HG02884 (cell line): ENCODE measurements around the gene GPRASP3.
A peak's percentile ranks its signal among the peaks of the same experiment; 100 is the strongest.
"Not testable (repeated sequence)": the region's sequence is repeated elsewhere in the genome, so short reads cannot be mapped to it uniquely, and the experiment has no call there.

ENCODE experiments used
- ATAC-seq: cut with Tn5 transposase; IDR thresholded peaks from one replicate; pipeline ENCODE4 v1.9.1; 2021; ENCODE audit warnings: mild to moderate bottlenecking, moderate library complexity; ENCODE audit not compliant: unreplicated experiment

The GPRASP3 gene

GRCh38 chrX:102720237-102721168 lies at the start of gene GPRASP3:
GPRASP3 (plus strand) TSS chrX:102720743; CDS start chrX:102748996, 28,253 bp downstream.
- ATAC-seq: peak; percentile 99

GRCh38 chrX:102672856-102673255 lies 47.7 kb upstream of the GPRASP3 start:
- no peak for ATAC-seq

- ATAC-seq: not testable (repeated sequence)
Observed at GRCh38 chrX:102677479-102677878, 43.1 kb upstream of the GPRASP3 start.

- ATAC-seq: no peak
Observed at GRCh38 chrX:102684772-102685520, 35.6 kb upstream of the GPRASP3 start.

GRCh38 chrX:102694749-102695148 lies 25.8 kb upstream of the GPRASP3 start:
- no peak for ATAC-seq

- no peak for ATAC-seq
Observed at GRCh38 chrX:102696306-102696705, 24.2 kb upstream of the GPRASP3 start.

- ATAC-seq: no peak
Observed at GRCh38 chrX:102697494-102697893, 23.0 kb upstream of the GPRASP3 start.

- ATAC-seq: no peak
Observed at GRCh38 chrX:102708900-102709299, 11.6 kb upstream of the GPRASP3 start.

GRCh38 chrX:102711872-102712215 lies 8.7 kb upstream of the GPRASP3 start:
- no peak for ATAC-seq

- no peak for ATAC-seq
Observed at GRCh38 chrX:102712216-102712966, 8.2 kb upstream of the GPRASP3 start, which contains the start of gene GPRASP2. GPRASP2 (plus strand) TSS chrX:102712448; CDS start chrX:102714870, 2,422 bp downstream.

- ATAC-seq: no peak
Observed at GRCh38 chrX:102712981-102713625, 7.4 kb upstream of the GPRASP3 start.

GRCh38 chrX:102714994-102715393 lies 5.5 kb upstream of the GPRASP3 start:
- ATAC-seq: no peak

- ATAC-seq: no peak
Observed at GRCh38 chrX:102715967-102716366, 4.6 kb upstream of the GPRASP3 start.

GRCh38 chrX:102721169-102721506 lies 595 bp downstream of the GPRASP3 start:
- not testable (repeated sequence) for ATAC-seq

- no peak for ATAC-seq
Observed at GRCh38 chrX:102723456-102723855, 2.9 kb downstream of the GPRASP3 start.

GRCh38 chrX:102727761-102728160 lies 7.2 kb downstream of the GPRASP3 start:
- ATAC-seq: no peak

GRCh38 chrX:102728646-102729045 lies 8.1 kb downstream of the GPRASP3 start:
- no peak for ATAC-seq

GRCh38 chrX:102739657-102740056 lies 19.1 kb downstream of the GPRASP3 start:
- ATAC-seq: no peak

GRCh38 chrX:102744307-102744706 lies 23.8 kb downstream of the GPRASP3 start:
- ATAC-seq: no peak

GRCh38 chrX:102745513-102745856 lies 24.9 kb downstream of the GPRASP3 start:
- ATAC-seq: no peak
